Thyroid gland (tissue), 4 donors: ENCODE data around the gene DPF3.

Source experiments
- CTCF ChIP-seq, 6 experiments: fragments of 200-600 bp in 3 of 6; fragments of 450-650 bp in 3 of 6; sonication (generic) in 3 of 6; IDR thresholded peaks; one replicate each; pipeline ENCODE4 v1.5.1; 2016 to 2019; ENCODE audit warnings: antibody characterized with exemption in 6 of 6, mild to moderate bottlenecking in 2 of 6, inconsistent platforms in 1 of 6, moderate library complexity in 1 of 6
- POLR2A ChIP-seq, 2 donors: fragments of 450-650 bp; IDR thresholded peaks; one replicate each; pipeline ENCODE4 v1.6.1; 2017; ENCODE audit warnings: antibody characterized with exemption in 2 of 2, mild to moderate bottlenecking in 2 of 2, moderate library complexity in 1 of 2

GRCh38 chr14:72653026-72653425 is 240.9 kb downstream of the DPF3 start:
- TF ChIP-seq POLR2A (IDR thresholded peaks at IDR 0.05) (no peak), CTCF (IDR thresholded peaks at IDR 0.05) (no peak)
